Measurements from ENCODE around the gene PHACTR1.

GRCh38 chr6:13098006-13098405, 381.4 kb downstream of the PHACTR1 start:
- no peak for TF ChIP-seq POLR2AphosphoS5 (IDR thresholded peaks at IDR 0.05; ENCODE audit: low read depth, low read length)
- TF ChIP-seq POLR2A (IDR thresholded peaks at IDR 0.05; ENCODE audit: low read depth, low read length), result no peak

Measured in GM12892 (cell line).